Osteoblast (primary cell): Measurements from ENCODE around the gene LLGL2. TPM values are rescaled to one million over a fixed set of nuclear protein-coding genes. Genes with fewer than 3 reads are reported as not detected.

Source experiments
- DNase-seq: peaks from one replicate; pipeline ENCODE4 v3.0.0; 2011; ENCODE audit warnings: low spot score, mixed read lengths; ENCODE audit not compliant: insufficient read length; ENCODE audit errors: missing footprints
- H2AFZ ChIP-seq: 2 replicates; pipeline ENCODE4 v1.6.0; 2011; ENCODE audit warnings: mild to moderate bottlenecking, low read length
- H3K27ac ChIP-seq: 2 replicates; pipeline ENCODE4 v1.5.1; 2011; ENCODE audit warnings: mild to moderate bottlenecking, low read depth, low read length, moderate library complexity
- H3K27me3 ChIP-seq: 2 replicates; pipeline ENCODE4 v1.6.0; 2012; ENCODE audit warnings: mild to moderate bottlenecking, control low read depth, inconsistent platforms, low read length, moderate library complexity; ENCODE audit not compliant: insufficient read depth
- H3K36me3 ChIP-seq: 2 replicates; pipeline ENCODE4 v1.5.1; 2011; ENCODE audit warnings: mild to moderate bottlenecking, low read length, control low read depth, moderate library complexity; ENCODE audit not compliant: insufficient read depth
- H3K4me1 ChIP-seq: 2 replicates; pipeline ENCODE4 v1.5.1; 2011; ENCODE audit warnings: mild to moderate bottlenecking, low read length, control low read depth, moderate library complexity; ENCODE audit not compliant: insufficient read depth
- H3K4me2 ChIP-seq: 2 replicates; pipeline ENCODE4 v1.6.0; 2011; ENCODE audit warnings: mild to moderate bottlenecking, low read length; ENCODE audit not compliant: insufficient read depth
- H3K4me3 ChIP-seq: fragments of 200-600 bp; sonication (generic); 3 replicates; pipeline ENCODE4 v1.5.1; 2012; ENCODE audit warnings: mild to moderate bottlenecking, low read length, inconsistent platforms; ENCODE audit not compliant: insufficient read depth
- H3K79me2 ChIP-seq: 2 replicates; pipeline ENCODE4 v1.6.0; 2012; ENCODE audit warnings: mild to moderate bottlenecking, low read length, control low read depth, inconsistent platforms; ENCODE audit not compliant: insufficient read depth
- H3K9me3 ChIP-seq: 2 replicates; pipeline ENCODE4 v1.5.1; 2011; ENCODE audit warnings: low read depth, low read length, control low read depth
- H4K20me1 ChIP-seq: 2 replicates; pipeline ENCODE4 v1.6.0; 2012; ENCODE audit warnings: mild to moderate bottlenecking, low read length, control low read depth; ENCODE audit not compliant: insufficient read depth
- total RNA-seq: library from RNA; depleted of rRNA; stranded (reverse); fragments of >200 nt; gene quantifications from 2 replicates; pipeline ENCODE4 v1.2.3, GENCODE V29; 2012
- TF ChIP-seq, protein P1 (sequence below): IDR thresholded peaks from 2 replicates; pipeline ENCODE4 v1.5.1; 2011; ENCODE audit warnings: mild to moderate bottlenecking, low read depth, low read length, moderate library complexity; ENCODE audit errors: extremely low read depth

The LLGL2 gene
- total RNA-seq, 1 donor: 0.36 TPM

DNA sequence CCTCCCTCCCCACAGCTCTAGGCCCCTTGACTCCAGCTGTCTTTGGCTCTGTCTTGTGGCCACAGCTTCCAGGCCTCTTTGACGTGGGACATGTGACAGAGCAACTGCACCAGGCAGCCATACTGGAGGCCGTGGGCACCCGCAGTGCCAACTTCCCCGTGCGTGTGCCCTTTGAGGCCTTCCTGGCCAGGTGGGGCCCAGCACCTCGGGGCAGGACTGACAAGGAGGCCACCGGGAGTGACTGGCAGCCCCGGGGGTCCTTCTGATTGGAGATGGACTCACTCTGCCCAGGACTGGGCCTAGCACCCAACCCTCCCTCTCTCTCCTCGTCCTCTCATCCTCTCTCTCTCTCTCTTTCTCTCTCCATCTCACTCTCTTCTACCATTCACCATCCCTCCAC, 77.6 kb downstream of the LLGL2 start:
- no peaks in the 10 kb centered on the region for H4K20me1 ChIP-seq
- DNase-seq: no peak
- TF ChIP-seq, protein P1, sequence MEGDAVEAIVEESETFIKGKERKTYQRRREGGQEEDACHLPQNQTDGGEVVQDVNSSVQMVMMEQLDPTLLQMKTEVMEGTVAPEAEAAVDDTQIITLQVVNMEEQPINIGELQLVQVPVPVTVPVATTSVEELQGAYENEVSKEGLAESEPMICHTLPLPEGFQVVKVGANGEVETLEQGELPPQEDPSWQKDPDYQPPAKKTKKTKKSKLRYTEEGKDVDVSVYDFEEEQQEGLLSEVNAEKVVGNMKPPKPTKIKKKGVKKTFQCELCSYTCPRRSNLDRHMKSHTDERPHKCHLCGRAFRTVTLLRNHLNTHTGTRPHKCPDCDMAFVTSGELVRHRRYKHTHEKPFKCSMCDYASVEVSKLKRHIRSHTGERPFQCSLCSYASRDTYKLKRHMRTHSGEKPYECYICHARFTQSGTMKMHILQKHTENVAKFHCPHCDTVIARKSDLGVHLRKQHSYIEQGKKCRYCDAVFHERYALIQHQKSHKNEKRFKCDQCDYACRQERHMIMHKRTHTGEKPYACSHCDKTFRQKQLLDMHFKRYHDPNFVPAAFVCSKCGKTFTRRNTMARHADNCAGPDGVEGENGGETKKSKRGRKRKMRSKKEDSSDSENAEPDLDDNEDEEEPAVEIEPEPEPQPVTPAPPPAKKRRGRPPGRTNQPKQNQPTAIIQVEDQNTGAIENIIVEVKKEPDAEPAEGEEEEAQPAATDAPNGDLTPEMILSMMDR: no peak

GRCh38 chr17:75604034-75604695, 78.7 kb downstream of the LLGL2 start:
- Histone ChIP-seq H3K9me3 (no peaks in the 10 kb centered on the region), H2AFZ (no peak overlapping the region), H3K36me3 (no peaks in the 10 kb centered on the region), H3K4me1 (no peaks in the 10 kb centered on the region), H4K20me1 (no peaks in the 10 kb centered on the region), H3K4me2 (no peak overlapping the region), H3K27me3 (no peaks in the 10 kb centered on the region), H3K27ac (no peak overlapping the region), H3K79me2 (no peaks in the 10 kb centered on the region), H3K4me3 (no peak overlapping the region)
- TF ChIP-seq, protein P1: no peak
- no peak for DNase-seq

More for the DNA sequence above, 77.6 kb downstream of the LLGL2 start:
- no peaks in the 10 kb centered on the region for H3K4me1 ChIP-seq
- no peaks in the 10 kb centered on the region for H3K36me3 ChIP-seq
- H3K4me2 ChIP-seq: no peak overlapping the region
- no peak overlapping the region for H3K4me3 ChIP-seq
- no peaks in the 10 kb centered on the region for H3K27me3 ChIP-seq
- no peak overlapping the region for H2AFZ ChIP-seq
- H3K27ac ChIP-seq: no peak overlapping the region
- H3K9me3 ChIP-seq: no peaks in the 10 kb centered on the region
- no peaks in the 10 kb centered on the region for H3K79me2 ChIP-seq

DNA sequence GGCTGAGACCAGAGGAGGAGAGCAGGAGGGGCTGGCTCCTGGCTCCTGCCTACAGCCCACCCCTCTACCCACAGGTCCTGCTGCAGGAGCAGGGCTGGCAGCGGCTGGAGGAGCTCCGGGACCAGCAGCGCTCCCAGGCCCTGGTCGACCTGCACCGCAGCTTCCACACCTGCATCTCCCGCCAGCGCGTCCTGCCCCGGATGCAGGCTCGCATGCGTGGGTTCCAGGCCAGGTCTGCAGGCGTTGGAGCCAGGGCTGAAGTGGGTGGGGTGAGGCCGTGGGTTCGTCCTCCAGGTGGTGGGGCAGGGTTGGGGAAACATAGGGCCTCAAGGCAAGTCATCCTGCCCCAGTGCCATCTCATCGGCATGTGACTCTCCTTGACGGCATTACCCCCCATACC, 80.3 kb downstream of the LLGL2 start:
- Histone ChIP-seq H3K9me3 (no peaks in the 10 kb centered on the region), H3K4me2 (no peak overlapping the region), H3K27ac (no peak overlapping the region), H3K79me2 (no peaks in the 10 kb centered on the region), H2AFZ (no peak overlapping the region), H3K36me3 (no peaks in the 10 kb centered on the region), H3K27me3 (no peaks in the 10 kb centered on the region), H3K4me1 (no peaks in the 10 kb centered on the region), H4K20me1 (no peaks in the 10 kb centered on the region), H3K4me3 (no peak overlapping the region)
- DNase-seq: no peak
- TF ChIP-seq, protein P1: no peak

GRCh38 chr17:75607086-75607485, 81.6 kb downstream of the LLGL2 start:
- DNase-seq: no peak
- Histone ChIP-seq H3K4me3 (no peak overlapping the region), H2AFZ (no peak overlapping the region), H3K4me2 (no peak overlapping the region), H3K79me2 (no peaks in the 10 kb centered on the region), H3K27ac (no peak overlapping the region), H3K9me3 (no peaks in the 10 kb centered on the region), H3K27me3 (no peaks in the 10 kb centered on the region), H3K36me3 (no peaks in the 10 kb centered on the region), H3K4me1 (no peaks in the 10 kb centered on the region), H4K20me1 (no peaks in the 10 kb centered on the region)
- TF ChIP-seq, protein P1: no peak
